Measurements from ENCODE around the gene DHX15. TPM values are rescaled to one million over a fixed set of nuclear protein-coding genes. Genes with fewer than 3 reads are reported as not detected.

Gene DHX15
- total and polyA plus RNA-seq, 2 experiments from 2014 or later, result 226 to 372 TPM

- no peak overlapping the region for H3K27ac Mint-ChIP-seq
Measured at GRCh38 chr4:24514808-24515207, 69.5 kb downstream of the DHX15 start.

DNA sequence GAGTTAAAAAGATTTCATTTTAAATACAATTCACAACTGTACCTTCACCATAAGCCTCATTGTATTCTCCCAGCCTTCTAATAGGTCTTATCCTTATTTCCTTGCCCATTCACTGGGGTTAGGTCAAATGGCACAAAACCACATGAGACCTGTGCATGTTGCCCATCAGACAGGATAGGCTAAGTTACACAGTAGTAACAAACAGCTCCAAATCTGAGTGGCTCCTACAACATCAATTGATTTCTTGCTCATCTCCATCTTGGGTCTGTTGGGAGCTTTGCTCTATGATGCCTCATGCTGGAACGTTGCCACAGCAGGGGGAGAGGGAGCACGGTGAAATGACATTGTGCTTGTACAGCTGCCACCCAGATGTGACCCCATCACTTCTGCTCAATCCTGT lies 70.6 kb downstream of the DHX15 start:
- H3K27ac ChIP-seq (ENCODE audit: low read depth), result no peak overlapping the region; the same call in 1 of the 2 replicates
- H3K9me3 Mint-ChIP-seq, result peaks cover 3% of the 10 kb centered on the region
- TF ChIP-seq ETS1 (IDR thresholded peaks at IDR 0.05), result no peak
- no peak for TF ChIP-seq NANOG (IDR thresholded peaks at IDR 0.05; ENCODE audit: borderline replicate concordance)
- TF ChIP-seq EZH2phosphoT487 (IDR thresholded peaks at IDR 0.05; ENCODE audit: unreplicated experiment), result no peak
- no peak for TF ChIP-seq ZNF114 (CRISPR knock-in tag; IDR thresholded peaks at IDR 0.05)
- TF ChIP-seq CTCF (conservative IDR thresholded peaks at IDR 0.05; ENCODE audit: low read depth in 2 of 2), result no peak
- no peak for TF ChIP-seq POLR2AphosphoS5 (IDR thresholded peaks at IDR 0.05; ENCODE audit: low read depth)
- no peak for TF ChIP-seq JUNB (IDR thresholded peaks at IDR 0.05; ENCODE audit: unreplicated experiment)
- no peak for TF ChIP-seq CREB1 (CRISPR knock-in tag; IDR thresholded peaks at IDR 0.05; ENCODE audit: low read depth)
- TF ChIP-seq, protein P1, sequence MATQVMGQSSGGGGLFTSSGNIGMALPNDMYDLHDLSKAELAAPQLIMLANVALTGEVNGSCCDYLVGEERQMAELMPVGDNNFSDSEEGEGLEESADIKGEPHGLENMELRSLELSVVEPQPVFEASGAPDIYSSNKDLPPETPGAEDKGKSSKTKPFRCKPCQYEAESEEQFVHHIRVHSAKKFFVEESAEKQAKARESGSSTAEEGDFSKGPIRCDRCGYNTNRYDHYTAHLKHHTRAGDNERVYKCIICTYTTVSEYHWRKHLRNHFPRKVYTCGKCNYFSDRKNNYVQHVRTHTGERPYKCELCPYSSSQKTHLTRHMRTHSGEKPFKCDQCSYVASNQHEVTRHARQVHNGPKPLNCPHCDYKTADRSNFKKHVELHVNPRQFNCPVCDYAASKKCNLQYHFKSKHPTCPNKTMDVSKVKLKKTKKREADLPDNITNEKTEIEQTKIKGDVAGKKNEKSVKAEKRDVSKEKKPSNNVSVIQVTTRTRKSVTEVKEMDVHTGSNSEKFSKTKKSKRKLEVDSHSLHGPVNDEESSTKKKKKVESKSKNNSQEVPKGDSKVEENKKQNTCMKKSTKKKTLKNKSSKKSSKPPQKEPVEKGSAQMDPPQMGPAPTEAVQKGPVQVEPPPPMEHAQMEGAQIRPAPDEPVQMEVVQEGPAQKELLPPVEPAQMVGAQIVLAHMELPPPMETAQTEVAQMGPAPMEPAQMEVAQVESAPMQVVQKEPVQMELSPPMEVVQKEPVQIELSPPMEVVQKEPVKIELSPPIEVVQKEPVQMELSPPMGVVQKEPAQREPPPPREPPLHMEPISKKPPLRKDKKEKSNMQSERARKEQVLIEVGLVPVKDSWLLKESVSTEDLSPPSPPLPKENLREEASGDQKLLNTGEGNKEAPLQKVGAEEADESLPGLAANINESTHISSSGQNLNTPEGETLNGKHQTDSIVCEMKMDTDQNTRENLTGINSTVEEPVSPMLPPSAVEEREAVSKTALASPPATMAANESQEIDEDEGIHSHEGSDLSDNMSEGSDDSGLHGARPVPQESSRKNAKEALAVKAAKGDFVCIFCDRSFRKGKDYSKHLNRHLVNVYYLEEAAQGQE (IDR thresholded peaks at IDR 0.05; ENCODE audit: unreplicated experiment), result no peak
- TF ChIP-seq EZH2 (IDR thresholded peaks at IDR 0.05; ENCODE audit: low read depth, unreplicated experiment), result no peak
- TF ChIP-seq ZNF331 (CRISPR knock-in tag; IDR thresholded peaks at IDR 0.05; ENCODE audit: low read depth), result no peak
- no peak for TF ChIP-seq STAT1 (IDR thresholded peaks at IDR 0.05; ENCODE audit: unreplicated experiment)
- no peaks in the 10 kb centered on the region for H3K36me3 ChIP-seq (ENCODE audit: insufficient read depth)
- peaks cover 26% of the 10 kb centered on the region for H3K36me3 Mint-ChIP-seq (ENCODE audit: low read depth)
- no peaks in the 10 kb centered on the region for H3K27me3 ChIP-seq (ENCODE audit: insufficient read depth)
- no peak overlapping the region for H3K4me3 ChIP-seq
- H3K4me2 ChIP-seq, result no peak overlapping the region
- H3K27ac Mint-ChIP-seq, result no peak overlapping the region
- DNase-seq (ENCODE audit: low spot score), result no peak
- no peak overlapping the region for H3K4me3 Mint-ChIP-seq
- peaks cover 54% of the 10 kb centered on the region for H3K4me1 Mint-ChIP-seq
- ATAC-seq, result no peak
- peaks cover 9% of the 10 kb centered on the region; the same call in 1 of the 2 replicates for H3K79me2 ChIP-seq (replicated peaks; ENCODE audit: insufficient read depth)
- peaks cover 70% of the 10 kb centered on the region for H3K4me1 ChIP-seq (ENCODE audit: insufficient read depth)
- H3F3A ChIP-seq (replicated peaks; ENCODE audit: low read depth), result peaks cover 28% of the 10 kb centered on the region
- no peaks in the 10 kb centered on the region for H4K20me1 ChIP-seq (replicated peaks; ENCODE audit: insufficient read depth)
- no peaks in the 10 kb centered on the region for H3K9me2 ChIP-seq (ENCODE audit: insufficient read depth)
- no peak overlapping the region for H2AFZ ChIP-seq
- peaks cover 23% of the 10 kb centered on the region for H3K27me3 Mint-ChIP-seq (ENCODE audit: insufficient read depth, low read depth, poor library complexity)

More at GRCh38 chr4:24514808-24515207, 69.5 kb downstream of the DHX15 start:
- Mint-ChIP-seq H3K9me3 (no peaks in the 10 kb centered on the region), H3K27me3 (ENCODE audit: insufficient read depth, low read depth, poor library complexity) (peaks cover 18% of the 10 kb centered on the region), H3K4me3 (no peak overlapping the region), H3K4me1 (peaks cover 43% of the 10 kb centered on the region), H3K36me3 (ENCODE audit: low read depth) (peaks cover 25% of the 10 kb centered on the region)
- no peak overlapping the region for H3K4me2 ChIP-seq
- no peaks in the 10 kb centered on the region for H3K27me3 ChIP-seq (ENCODE audit: insufficient read depth)
- H3F3A ChIP-seq (replicated peaks; ENCODE audit: low read depth), result peaks cover 25% of the 10 kb centered on the region
- TF ChIP-seq POLR2AphosphoS5 (IDR thresholded peaks at IDR 0.05; ENCODE audit: low read depth) (no peak), CTCF (conservative IDR thresholded peaks at IDR 0.05; ENCODE audit: low read depth in 2 of 2) (peak; percentile 57 to 63)
- H3K9me2 ChIP-seq (ENCODE audit: insufficient read depth), result no peaks in the 10 kb centered on the region
- H3K4me1 ChIP-seq (ENCODE audit: insufficient read depth), result peaks cover 61% of the 10 kb centered on the region
- peaks cover 4% of the 10 kb centered on the region; the same call in 1 of the 2 replicates for H3K36me3 ChIP-seq (ENCODE audit: insufficient read depth)
- H3K4me3 ChIP-seq, result no peak overlapping the region
- no peaks in the 10 kb centered on the region for H4K20me1 ChIP-seq (replicated peaks; ENCODE audit: insufficient read depth)
- ATAC-seq, result peak; percentile 15
- peak; percentile 70 for DNase-seq (ENCODE audit: low spot score)
- peaks cover 16% of the 10 kb centered on the region; the same call in 1 of the 2 replicates for H3K79me2 ChIP-seq (replicated peaks; ENCODE audit: insufficient read depth)
- no peak overlapping the region for H2AFZ ChIP-seq
- H3K27ac ChIP-seq (ENCODE audit: low read depth), result peak overlapping the region; percentile 47

Measured in GM23338 (cell line).